ENCODE data around the gene LAMTOR4. TPM values are rescaled to one million over a fixed set of nuclear protein-coding genes. Genes with fewer than 3 reads are reported as not detected.
"Not testable (repeated sequence)": the region's sequence is repeated elsewhere in the genome, so short reads cannot be mapped to it uniquely, and the experiment has no call there.

Gene LAMTOR4
- total RNA-seq, 1 experiment from 2014 or later: 229 TPM

DNA sequence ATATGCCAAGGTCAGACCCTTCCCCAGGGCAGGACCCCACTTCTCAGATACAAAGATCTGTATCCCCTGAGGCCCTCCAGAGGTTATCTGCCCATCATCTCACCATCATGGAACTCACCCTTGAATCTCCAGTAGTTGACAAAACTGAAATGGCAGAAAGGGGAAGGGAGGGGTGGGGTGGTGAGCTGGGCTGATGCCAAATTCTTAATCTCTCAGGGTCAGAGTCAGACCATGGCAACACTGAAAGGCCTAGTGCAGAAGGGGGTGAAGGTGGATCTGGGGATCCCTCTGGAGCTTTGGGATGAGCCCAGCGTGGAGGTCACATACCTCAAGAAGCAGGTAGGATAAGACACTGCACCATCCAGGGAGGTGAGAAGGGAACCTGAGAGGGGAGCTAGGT, 26.1 kb upstream of the LAMTOR4 start:
- peak; percentile 2 for DNase-seq (ENCODE audit: low spot score)

DNA sequence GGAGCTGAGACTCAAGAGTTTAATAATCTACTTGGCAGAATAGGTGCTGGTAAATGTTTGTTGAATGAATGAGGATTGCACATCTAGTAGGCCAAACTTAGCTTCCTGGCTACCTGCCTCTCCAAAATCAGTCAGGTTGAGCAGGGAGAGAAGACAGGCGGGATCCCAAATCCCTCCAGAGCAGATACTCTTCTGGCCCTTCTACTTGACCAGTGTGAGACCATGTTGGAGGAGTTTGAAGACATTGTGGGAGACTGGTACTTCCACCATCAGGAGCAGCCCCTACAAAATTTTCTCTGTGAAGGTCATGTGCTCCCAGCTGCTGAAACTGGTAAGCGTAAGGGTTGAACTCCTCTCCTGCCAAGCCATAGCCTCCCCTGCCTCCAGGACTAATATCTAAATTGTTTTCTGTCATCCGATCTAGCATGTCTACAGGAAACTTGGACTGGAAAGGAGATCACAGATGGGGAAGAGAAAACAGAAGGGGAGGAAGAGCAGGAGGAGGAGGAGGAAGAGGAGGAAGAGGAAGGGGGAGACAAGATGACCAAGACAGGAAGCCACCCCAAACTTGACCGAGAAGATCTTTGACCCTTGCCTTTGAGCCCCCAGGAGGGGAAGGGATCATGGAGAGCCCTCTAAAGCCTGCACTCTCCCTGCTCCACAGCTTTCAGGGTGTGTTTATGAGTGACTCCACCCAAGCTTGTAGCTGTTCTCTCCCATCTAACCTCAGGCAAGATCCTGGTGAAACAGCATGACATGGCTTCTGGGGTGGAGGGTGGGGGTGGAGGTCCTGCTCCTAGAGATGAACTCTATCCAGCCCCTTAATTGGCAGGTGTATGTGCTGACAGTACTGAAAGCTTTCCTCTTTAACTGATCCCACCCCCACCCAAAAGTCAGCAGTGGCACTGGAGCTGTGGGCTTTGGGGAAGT, 24.2 kb upstream of the LAMTOR4 start:
- no peak for DNase-seq (ENCODE audit: low spot score)

GRCh38 chr7:100126239-100126930, 22.3 kb upstream of the LAMTOR4 start:
- DNase-seq (ENCODE audit: low spot score): no peak

GRCh38 chr7:100126931-100127865, 21.5 kb upstream of the LAMTOR4 start, which contains the start of gene MBLAC1:
MBLAC1 (plus strand) TSS chr7:100126967; CDS start chr7:100127396, 429 bp downstream.
- peak; percentile 84 for DNase-seq (ENCODE audit: low spot score)

- DNase-seq (ENCODE audit: low spot score): no peak
Measured at GRCh38 chr7:100127866-100128636, 20.7 kb upstream of the LAMTOR4 start.

GRCh38 chr7:100128637-100128963, 20.1 kb upstream of the LAMTOR4 start:
- no peak for DNase-seq (ENCODE audit: low spot score)

DNA sequence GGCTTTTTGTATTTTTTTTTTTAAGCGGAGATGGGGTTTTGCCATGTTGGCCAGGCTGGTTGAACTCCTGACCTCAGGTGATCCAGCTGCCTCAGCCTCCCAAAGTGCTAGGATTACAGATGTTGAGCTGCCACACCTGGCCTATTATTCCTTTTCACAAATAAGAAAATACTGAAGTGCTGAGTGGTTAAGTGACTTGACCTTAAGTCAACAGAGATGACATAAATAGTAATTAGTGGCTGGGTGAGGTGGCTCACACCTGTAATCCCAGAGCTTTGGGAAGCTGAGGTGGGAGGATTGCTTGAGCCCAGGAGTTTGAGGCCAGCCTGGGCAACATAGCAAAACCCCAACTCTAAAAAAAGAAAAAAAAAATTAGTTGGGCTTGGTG, 18.5 kb upstream of the LAMTOR4 start:
- not testable (repeated sequence) for DNase-seq (ENCODE audit: low spot score)

GRCh38 chr7:100130608-100131453, 17.9 kb upstream of the LAMTOR4 start:
- DNase-seq (ENCODE audit: low spot score): no peak

- no peak for DNase-seq (ENCODE audit: low spot score)
Measured at GRCh38 chr7:100132126-100132525, 16.6 kb upstream of the LAMTOR4 start.

DNA sequence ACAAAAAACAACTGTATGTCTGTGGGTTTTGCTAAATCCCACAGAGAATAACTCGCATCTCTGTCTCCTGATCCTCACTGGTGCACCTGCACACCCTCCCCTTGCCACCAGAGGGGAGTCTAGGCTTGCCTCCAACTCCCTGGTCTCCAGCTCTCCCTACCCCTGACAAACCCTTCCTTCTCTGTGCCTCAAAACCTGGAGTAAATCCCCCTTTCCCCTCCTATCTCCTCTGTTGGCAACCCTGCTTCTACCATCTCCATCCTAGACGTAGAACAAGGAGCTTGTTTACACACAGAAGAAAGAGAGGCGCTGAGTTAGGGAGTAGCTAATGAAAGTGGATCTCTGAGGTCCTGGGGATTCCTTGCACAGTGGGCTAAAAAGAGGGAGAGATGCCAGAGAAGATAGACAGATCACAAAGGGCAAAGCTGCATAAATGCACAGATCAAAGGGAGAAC, 16.0 kb upstream of the LAMTOR4 start:
- peak; percentile 67 for DNase-seq (ENCODE audit: low spot score)

- DNase-seq (ENCODE audit: low spot score): no peak
Measured at GRCh38 chr7:100137851-100138760, 10.6 kb upstream of the LAMTOR4 start.

GRCh38 chr7:100141555-100141949, 7.2 kb upstream of the LAMTOR4 start:
- DNase-seq (ENCODE audit: low spot score): no peak

DNA sequence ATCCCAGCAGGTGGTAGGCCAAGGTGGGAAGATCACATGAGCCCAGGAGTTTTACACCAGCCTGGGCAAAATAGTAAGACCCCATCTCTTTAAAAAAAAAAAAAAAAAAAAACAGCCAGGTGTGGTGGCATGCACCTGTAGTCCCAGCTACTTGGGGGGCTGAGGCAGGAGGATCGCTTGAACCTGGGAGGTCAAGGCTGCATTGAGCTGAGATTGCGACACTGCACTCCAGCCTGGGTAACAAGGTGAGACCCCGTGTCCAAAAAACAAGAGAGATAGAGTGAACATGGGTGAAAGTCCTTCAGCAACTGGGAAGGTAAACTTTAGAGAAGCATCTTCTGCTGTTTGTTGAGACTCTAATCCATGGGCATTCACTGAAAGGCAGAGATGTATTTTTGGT, 6.3 kb upstream of the LAMTOR4 start:
- no peak for DNase-seq (ENCODE audit: low spot score)

DNA sequence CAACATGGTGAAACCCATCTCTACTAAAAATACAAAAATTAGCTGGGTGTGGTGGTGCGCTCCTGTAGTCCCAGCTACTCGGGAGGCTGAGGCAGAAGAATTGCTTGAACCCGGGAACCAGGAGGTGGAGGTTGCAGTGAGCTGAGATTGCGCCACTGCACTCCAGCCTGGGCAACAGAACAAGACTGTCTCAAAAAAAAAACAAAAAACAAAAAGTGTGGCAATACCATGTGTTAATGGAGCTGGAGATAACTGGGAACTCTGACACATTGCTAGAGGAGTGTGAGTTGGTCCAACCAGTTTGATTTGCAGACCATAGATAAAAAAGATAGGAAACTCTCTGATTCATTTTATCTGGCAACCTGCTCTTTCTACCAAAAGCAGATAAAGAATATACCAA, 2.4 kb upstream of the LAMTOR4 start:
- not testable (repeated sequence) for DNase-seq (ENCODE audit: low spot score)

DNA sequence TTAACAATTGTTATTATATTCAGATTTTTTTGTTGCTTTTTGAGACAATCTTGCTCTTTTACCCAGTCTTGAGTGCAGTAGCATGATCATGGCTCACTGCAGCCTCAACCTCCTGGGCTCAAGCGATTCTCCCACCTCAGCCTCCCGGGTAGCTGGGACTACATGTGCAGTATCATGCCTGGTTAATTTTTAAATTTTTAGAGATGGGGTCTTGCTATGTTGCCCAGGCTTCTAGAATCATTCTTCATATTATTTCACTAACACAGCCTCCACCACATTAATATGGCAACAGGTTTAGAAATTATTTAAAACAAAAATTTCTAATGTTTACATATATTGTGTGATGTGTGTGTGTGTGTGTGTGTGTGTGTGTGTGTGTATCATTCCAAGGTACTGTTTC, 1.4 kb upstream of the LAMTOR4 start:
- DNase-seq (ENCODE audit: low spot score): no peak

DNA sequence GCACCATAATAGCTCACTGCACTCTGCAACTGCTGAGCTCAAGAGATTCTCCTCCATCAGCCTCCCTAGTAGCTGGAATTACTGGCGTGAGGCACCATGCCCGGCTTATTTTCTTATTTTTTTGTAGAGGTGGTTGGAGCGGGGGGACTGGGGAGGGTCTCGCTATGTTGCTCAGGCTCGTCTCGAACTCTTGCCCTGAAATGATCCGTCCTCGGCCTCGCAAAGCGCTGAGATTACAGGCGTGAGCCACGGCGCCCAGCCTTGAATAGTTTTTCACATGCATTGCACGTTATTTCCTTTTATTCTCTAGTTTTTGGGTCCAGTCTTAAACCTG, 526 bp upstream of the LAMTOR4 start:
- no peak for DNase-seq (ENCODE audit: low spot score)

- DNase-seq (ENCODE audit: low spot score): no peak
Measured at GRCh38 chr7:100152404-100152803, 3.7 kb downstream of the LAMTOR4 start.

GRCh38 chr7:100152937-100153666, 4.4 kb downstream of the LAMTOR4 start:
- no peak for DNase-seq (ENCODE audit: low spot score)

Measured in H4 (cell line).